H1 (cell line): ENCODE data around the gene DISC1. TPM values are rescaled to one million over a fixed set of nuclear protein-coding genes. Genes with fewer than 3 reads are reported as not detected.
"Not testable (repeated sequence)": the region's sequence is repeated elsewhere in the genome, so short reads cannot be mapped to it uniquely, and the experiment has no call there.

ENCODE experiments used
- CTCF ChIA-PET: fragments of 300-600 bp; sonication (Branson Sonifier 250); formaldehyde crosslinking; loops from one replicate; lab custom pipeline; 2021; ENCODE audit not compliant: partially characterized antibody; lab: Charles Lee
- POLR2A ChIA-PET: fragments of 300-600 bp; sonication (Branson Sonifier 250); formaldehyde crosslinking; loops from one replicate; lab custom pipeline; 2021; ENCODE audit warnings: inconsistent platforms; ENCODE audit not compliant: partially characterized antibody; lab: Charles Lee
- DNase-seq, 2 experiments: peaks; one replicate each; pipeline versions ENCODE4 v3.0.0 to v3.0.0-alpha.2; 2010 to 2022; ENCODE audit warnings: low spot score in 2 of 2, low read depth in 1 of 2, mixed read lengths in 1 of 2
- FAIRE-seq: peaks from 2 replicates; lab custom pipeline; 2011; peaks lifted over from hg19 to GRCh38; lab: Jason Lieb, UNC
- H2AFZ ChIP-seq: 2 replicates; pipeline ENCODE4 v1.8.1; 2012; ENCODE audit warnings: low read length, inconsistent platforms
- H2AK5ac ChIP-seq: 2 replicates; pipeline ENCODE4 v1.6.1; 2013; ENCODE audit warnings: low read depth, low read length
- H2BK120ac ChIP-seq: replicated peaks from 2 replicates; pipeline ENCODE3; 2013; ENCODE audit warnings: low read depth, low read length, inconsistent platforms
- H2BK12ac ChIP-seq: 2 replicates; pipeline ENCODE4 v1.6.1; 2013; ENCODE audit warnings: low read depth, low read length
- H2BK15ac ChIP-seq: 2 replicates; pipeline ENCODE4 v1.6.1; 2013; ENCODE audit warnings: low read length
- H2BK20ac ChIP-seq: 2 replicates; pipeline ENCODE4 v1.6.1; 2013; ENCODE audit warnings: low read length
- H2BK5ac ChIP-seq: 2 replicates; pipeline ENCODE4 v1.6.1; 2013; ENCODE audit warnings: low read depth, low read length
- H3K14ac ChIP-seq: 2 replicates; pipeline ENCODE4 v1.6.1; 2013; ENCODE audit warnings: inconsistent platforms; ENCODE audit not compliant: insufficient read length
- H3K18ac ChIP-seq: 2 replicates; pipeline ENCODE4 v1.6.1; 2013; ENCODE audit warnings: low read length; ENCODE audit errors: extremely low read depth
- H3K23ac ChIP-seq: 2 replicates; pipeline ENCODE4 v1.6.1; 2013; ENCODE audit warnings: inconsistent platforms; ENCODE audit not compliant: insufficient read length
- H3K23me2 ChIP-seq: 2 replicates; pipeline ENCODE4 v1.6.1; 2013; ENCODE audit warnings: low read depth, low read length
- H3K27ac ChIP-seq: 2 replicates; pipeline ENCODE4 v1.6.1; 2011; ENCODE audit warnings: low read depth, low read length, inconsistent platforms
- H3K27me3 ChIP-seq, 4 experiments: replicated peaks in 1 of 4; 1 replicate in 1 of 4; 2 replicates in 3 of 4; pipeline versions ENCODE4 v1.6.1 to v1.8.1; 2011 to 2013; ENCODE audit warnings: low read length in 3 of 4, mild to moderate bottlenecking in 3 of 4, inconsistent platforms in 2 of 4, mixed read lengths in 2 of 4, moderate library complexity in 1 of 4; ENCODE audit not compliant: control insufficient read depth in 3 of 4, insufficient read depth in 3 of 4; ENCODE audit errors: extremely low read depth in 1 of 4
- H3K36me3 ChIP-seq, 4 experiments: 2 replicates each; pipeline versions ENCODE4 v1.6.1 to v1.8.1; 2011 to 2013; ENCODE audit warnings: mild to moderate bottlenecking in 4 of 4, low read length in 3 of 4, moderate library complexity in 2 of 4, control low read depth in 1 of 4, inconsistent platforms in 1 of 4; ENCODE audit not compliant: insufficient read depth in 4 of 4, control insufficient read depth in 2 of 4
- H3K4ac ChIP-seq: replicated peaks from 2 replicates; pipeline ENCODE3; 2013; ENCODE audit warnings: low read length, low read depth, mixed read lengths, inconsistent platforms; ENCODE audit not compliant: insufficient read length
- H3K4me1 ChIP-seq, 4 experiments: replicated peaks in 1 of 4; 1 replicate in 1 of 4; 2 replicates in 3 of 4; pipeline versions ENCODE4 v1.6.1 to v1.8.1; 2011 to 2013; ENCODE audit warnings: low read length in 3 of 4, inconsistent platforms in 2 of 4, mixed read lengths in 1 of 4; ENCODE audit not compliant: insufficient read depth in 4 of 4, control insufficient read depth in 3 of 4
- H3K4me2 ChIP-seq, 2 experiments: 2 replicates each; pipeline versions ENCODE4 v1.6.1 to v1.8.1; 2011 to 2013; ENCODE audit warnings: low read depth in 2 of 2, low read length in 2 of 2, control low read depth in 1 of 2, inconsistent platforms in 1 of 2, mild to moderate bottlenecking in 1 of 2; ENCODE audit not compliant: insufficient read depth in 1 of 2
- H3K4me3 ChIP-seq, 4 experiments: fragments of 200-600, 300-600 bp in 1 of 4; sonication (generic), shearing (Covaris generic), sonication (Bioruptor Twin) in 1 of 4; 2 replicates each; pipeline versions ENCODE4 v1.5.1 to v1.8.1; 2011 to 2016; ENCODE audit warnings: low read length in 4 of 4, low read depth in 3 of 4, control low read depth in 2 of 4, inconsistent platforms in 2 of 4, mild to moderate bottlenecking in 2 of 4, mixed read lengths in 1 of 4, moderate library complexity in 1 of 4; ENCODE audit not compliant: insufficient read depth in 2 of 4; ENCODE audit errors: extremely low read depth in 1 of 4
- H3K56ac ChIP-seq: replicated peaks from 2 replicates; pipeline ENCODE3; 2013; ENCODE audit warnings: low read depth, mild to moderate bottlenecking, mixed read lengths, low read length, inconsistent platforms; ENCODE audit not compliant: insufficient read length
- H3K79me1 ChIP-seq: 2 replicates; pipeline ENCODE4 v1.6.1; 2013; ENCODE audit warnings: low read depth, low read length, control low read depth
- H3K79me2 ChIP-seq, 2 experiments: 2 replicates each; pipeline versions ENCODE4 v1.6.1 to v1.8.1; 2012 to 2013; ENCODE audit warnings: low read length in 2 of 2, mild to moderate bottlenecking in 2 of 2, inconsistent platforms in 1 of 2; ENCODE audit not compliant: insufficient read depth in 2 of 2, control insufficient read depth in 1 of 2
- H3K9ac ChIP-seq, 4 experiments: replicated peaks in 1 of 4; 1 replicate in 1 of 4; 2 replicates in 3 of 4; pipeline versions ENCODE4 v1.6.1 to v1.8.1; 2011 to 2013; ENCODE audit warnings: low read depth in 3 of 4, low read length in 3 of 4, control low read depth in 2 of 4, mild to moderate bottlenecking in 2 of 4, moderate library complexity in 2 of 4, inconsistent platforms in 1 of 4; ENCODE audit errors: extremely low read depth in 1 of 4
- H3K9me3 ChIP-seq, 2 experiments: 2 replicates each; pipeline versions ENCODE4 v1.6.1 to v1.8.1; 2012 to 2013; ENCODE audit warnings: mild to moderate bottlenecking in 2 of 2, moderate library complexity in 2 of 2, control low read depth in 1 of 2, inconsistent platforms in 1 of 2, low read depth in 1 of 2, low read length in 1 of 2, mixed read lengths in 1 of 2; ENCODE audit not compliant: insufficient read depth in 2 of 2
- H4K20me1 ChIP-seq, 2 experiments: replicated peaks in 1 of 2; 2 replicates each; pipeline versions ENCODE3 to v1.8.1; 2011 to 2013; ENCODE audit warnings: inconsistent platforms in 2 of 2, low read length in 2 of 2, mild to moderate bottlenecking in 1 of 2; ENCODE audit not compliant: insufficient read depth in 2 of 2, control insufficient read depth in 1 of 2
- H4K5ac ChIP-seq: 2 replicates; pipeline ENCODE4 v1.6.1; 2013; ENCODE audit warnings: low read length, low read depth, mixed read lengths, inconsistent platforms; ENCODE audit not compliant: insufficient read length
- H4K8ac ChIP-seq: 2 replicates; pipeline ENCODE4 v1.8.0; 2013; ENCODE audit warnings: mild to moderate bottlenecking, moderate library complexity, low read length, inconsistent platforms; ENCODE audit not compliant: insufficient read depth; ENCODE audit errors: extremely low read depth
- H4K91ac ChIP-seq: replicated peaks from 2 replicates; pipeline ENCODE3; 2013; ENCODE audit warnings: low read length, mixed read lengths, inconsistent platforms; ENCODE audit not compliant: insufficient read length
- WGBS, 2 experiments: shearing (Covaris generic) in 1 of 2; methylation state at CpG; one replicate each; pipeline versions ENCODE4 v1.1.6 to v1.1.7; 2013 to 2015; ENCODE audit warnings: low lambda C conversion rate in 2 of 2, mixed read lengths in 2 of 2, inconsistent platforms in 1 of 2, low coverage in 1 of 2, missing lambda C conversion rate in 1 of 2; ENCODE audit not compliant: insufficient replicate concordance in 2 of 2, insufficient coverage in 1 of 2, insufficient read length in 1 of 2; ENCODE audit errors: extremely low coverage in 1 of 2, missing lambda C conversion rate in 1 of 2; 5-methylcytosine and 5-hydroxymethylcytosine counted together
- polyA plus RNA-seq, 7 experiments: library from polyadenylated mRNA; depleted of rRNA in 3 of 7; stranded (reverse) in 5 of 7; unstranded in 2 of 7; fragments of >200 nt in 5 of 7; fragments of 200-250 nt in 2 of 7; gene quantifications; 1 replicate in 5 of 7; 2 replicates in 1 of 7; 4 replicates in 1 of 7; pipeline versions ENCODE4 v1.2.1 to v1.2.3, GENCODE V29; 2011 to 2013; ENCODE audit warnings: missing spikeins in 2 of 7, mixed read lengths in 2 of 7
- total RNA-seq: library from RNA; stranded (reverse); fragmentation: NEBNext Ultra II Directional; extraction: Animal tissue kit (Norgen Biotek cat#: 25700); gene quantifications from 2 replicates; pipeline ENCODE4 v1.2.1, GENCODE V29; 2021

Gene DISC1
- total and polyA plus RNA-seq, 2 of the 8 experiments (the other 6 are each of a cell fraction or from before 2014, with no cell fraction given): 1.1 to 3.5 TPM

DNA sequence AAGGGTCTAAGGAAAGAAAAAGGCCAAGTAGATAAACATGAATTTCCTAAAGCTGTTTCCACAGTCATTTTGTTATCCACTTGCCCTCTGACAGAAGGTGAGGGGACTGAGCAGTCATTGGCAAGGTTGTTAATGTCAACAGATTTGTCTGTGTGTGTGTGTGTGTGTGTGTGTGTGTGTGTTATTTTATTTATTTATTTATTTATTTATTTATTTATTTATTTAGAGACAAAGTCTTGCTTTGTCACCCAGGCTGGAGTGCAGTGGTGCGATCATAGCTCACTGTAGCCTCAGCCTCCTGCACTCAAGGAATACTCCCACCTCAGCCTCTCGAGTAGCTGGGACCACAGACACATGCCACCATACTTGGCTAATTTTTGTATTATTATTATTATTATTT lies 158.5 kb downstream of the DISC1 start:
- H3K9ac ChIP-seq, H3K27me3 ChIP-seq, H2BK120ac ChIP-seq, H3K79me2 ChIP-seq, H3K79me1 ChIP-seq, H3K18ac ChIP-seq, H3K4ac ChIP-seq, H3K14ac ChIP-seq, H3K23me2 ChIP-seq, FAIRE-seq, H3K4me2 ChIP-seq, DNase-seq, H3K27ac ChIP-seq, H4K8ac ChIP-seq, H2AK5ac ChIP-seq, H2BK20ac ChIP-seq, H2BK15ac ChIP-seq, H3K4me1 ChIP-seq, H4K20me1 ChIP-seq, POLR2A ChIA-PET, H3K9me3 ChIP-seq, H3K36me3 ChIP-seq, H4K5ac ChIP-seq, H2AFZ ChIP-seq, H3K23ac ChIP-seq, H4K91ac ChIP-seq, H2BK5ac ChIP-seq, H2BK12ac ChIP-seq, H3K4me3 ChIP-seq, H3K56ac ChIP-seq: not testable (repeated sequence)
- CTCF ChIA-PET: interaction anchor here (0.6 to 1.5 kb wide), 7 partner anchors 9 to 600 kb away, joined by 3 to 8 read pairs (median 4); no protein-coding TSS in a partner anchor
- WGBS, 2 experiments: 90% methylated on average over 2 of the region's 2 CpGs; no CpG with 5 or more reads in 1 of the 2 experiments
